IMR-90 (cell line): ENCODE data around the gene LRRC8E. TPM values are rescaled to one million over a fixed set of nuclear protein-coding genes. Genes with fewer than 3 reads are reported as not detected.

Experiments used
- ATAC-seq: fragments of 200-7000 bp; cut with Tn5 transposase; 2 replicates; pipeline ENCODE4 v1.9.1; 2020; ENCODE audit warnings: low read depth, mild to moderate bottlenecking, moderate library complexity
- BruUV-seq: library from RNA; stranded (reverse); fragments of 400-500 nt; replicated peaks from 2 replicates; lab custom pipeline; 2021; lab: Mats Ljungman, UMichigan
- CTCF ChIA-PET: fragments of 300-600 bp; formaldehyde crosslinking; extraction: SDS; loops from one replicate; lab custom pipeline; 2021; ENCODE audit warnings: antibody characterized with exemption; lab: Yijun Ruan, JAX
- POLR2A ChIA-PET: fragments of 300-600 bp; sonication (Branson Sonifier 250); formaldehyde crosslinking; loops from one replicate; lab custom pipeline; 2022; ENCODE audit warnings: antibody characterized with exemption; ENCODE audit not compliant: unreplicated experiment; lab: Charles Lee
- DNase-seq: peaks from one replicate; pipeline ENCODE4 v3.0.0; 2013
- H2AFZ ChIP-seq: replicated peaks from 2 replicates; pipeline ENCODE3; 2013; ENCODE audit warnings: low read length, mild to moderate bottlenecking; ENCODE audit not compliant: poor library complexity
- H2AK5ac ChIP-seq: 2 replicates; pipeline ENCODE4 v1.6.1; 2013; ENCODE audit warnings: low read depth, low read length, inconsistent platforms
- H2AK9ac ChIP-seq: replicated peaks from 2 replicates; pipeline ENCODE3; 2013; ENCODE audit warnings: mild to moderate bottlenecking, low read depth, low read length, moderate library complexity; ENCODE audit not compliant: poor library complexity
- H2BK120ac ChIP-seq: 2 replicates; pipeline ENCODE4 v1.6.1; 2013; ENCODE audit warnings: low read depth, low read length, inconsistent platforms
- H2BK15ac ChIP-seq: 3 replicates; pipeline ENCODE4 v1.6.1; 2013; ENCODE audit warnings: low read depth, low read length, inconsistent platforms
- H2BK20ac ChIP-seq: 2 replicates; pipeline ENCODE4 v1.6.1; 2013; ENCODE audit warnings: low read depth, mild to moderate bottlenecking, inconsistent platforms, low read length, moderate library complexity
- H2BK5ac ChIP-seq: 2 replicates; pipeline ENCODE4 v1.6.1; 2013; ENCODE audit warnings: mild to moderate bottlenecking, low read depth, low read length, inconsistent platforms; ENCODE audit not compliant: poor library complexity, severe bottlenecking
- H3K14ac ChIP-seq: replicated peaks from 2 replicates; pipeline ENCODE4 v1.6.1; 2013; ENCODE audit warnings: low read depth, low read length, inconsistent platforms
- H3K18ac ChIP-seq: 2 replicates; pipeline ENCODE4 v1.6.1; 2013; ENCODE audit warnings: low read depth, low read length, control low read depth
- H3K23ac ChIP-seq: 2 replicates; pipeline ENCODE4 v1.6.1; 2013; ENCODE audit warnings: low read depth, low read length, inconsistent platforms
- H3K27ac ChIP-seq: 2 replicates; pipeline ENCODE4 v1.5.1; 2013; ENCODE audit warnings: mild to moderate bottlenecking, control low read depth, low read length; ENCODE audit not compliant: insufficient read depth
- H3K27me3 ChIP-seq: 2 replicates; pipeline ENCODE4 v1.6.1; 2013; ENCODE audit warnings: low read length; ENCODE audit not compliant: control insufficient read depth, insufficient read depth
- H3K36me3 ChIP-seq: 2 replicates; pipeline ENCODE4 v1.6.1; 2013; ENCODE audit warnings: low read length, mixed read lengths; ENCODE audit not compliant: control insufficient read depth, insufficient read depth
- H3K4ac ChIP-seq: 2 replicates; pipeline ENCODE4 v1.6.1; 2013; ENCODE audit warnings: low read depth, low read length, inconsistent platforms
- H3K4me1 ChIP-seq: 2 replicates; pipeline ENCODE4 v1.6.1; 2013; ENCODE audit warnings: low read length, mixed read lengths; ENCODE audit not compliant: control insufficient read depth, insufficient read depth
- H3K4me2 ChIP-seq: 2 replicates; pipeline ENCODE4 v1.6.1; 2013; ENCODE audit warnings: low read depth, mild to moderate bottlenecking, control low read depth, low read length, moderate library complexity
- H3K4me3 ChIP-seq: 2 replicates; pipeline ENCODE4 v1.5.1; 2013; ENCODE audit warnings: low read depth, mild to moderate bottlenecking, control low read depth, low read length, moderate library complexity; ENCODE audit not compliant: insufficient read depth
- H3K56ac ChIP-seq: 2 replicates; pipeline ENCODE4 v1.6.1; 2013; ENCODE audit warnings: low read length, inconsistent platforms; ENCODE audit not compliant: insufficient read depth; ENCODE audit errors: extremely low read depth
- H3K79me1 ChIP-seq, 2 experiments: 2 replicates each; pipeline ENCODE4 v1.6.1; 2013; ENCODE audit warnings: low read length in 2 of 2, inconsistent platforms in 1 of 2, low read depth in 1 of 2
- H3K9ac ChIP-seq: 2 replicates; pipeline ENCODE4 v1.6.1; 2013; ENCODE audit warnings: low read depth, low read length, control low read depth
- H3K9me1 ChIP-seq: 2 replicates; pipeline ENCODE4 v1.6.1; 2013; ENCODE audit warnings: low read length, inconsistent platforms; ENCODE audit not compliant: insufficient read depth
- H3K9me3 ChIP-seq: 2 replicates; pipeline ENCODE4 v1.6.1; 2013; ENCODE audit warnings: low read length; ENCODE audit not compliant: control insufficient read depth, insufficient read depth
- H4K20me1 ChIP-seq: 2 replicates; pipeline ENCODE4 v1.6.1; 2013; ENCODE audit warnings: low read length, inconsistent platforms; ENCODE audit not compliant: insufficient read depth
- H4K5ac ChIP-seq: 2 replicates; pipeline ENCODE4 v1.6.1; 2013; ENCODE audit warnings: mild to moderate bottlenecking, low read depth, low read length, control low read depth
- H4K8ac ChIP-seq, 2 experiments: 2 replicates each; pipeline ENCODE4 v1.6.1; 2013; ENCODE audit warnings: low read depth in 2 of 2, low read length in 2 of 2, control low read depth in 1 of 2, inconsistent platforms in 1 of 2
- H4K91ac ChIP-seq: 2 replicates; pipeline ENCODE4 v1.6.1; 2013; ENCODE audit warnings: low read depth, low read length, inconsistent platforms; ENCODE audit not compliant: insufficient read depth
- SMC3 ChIP-seq: fragments of 150-350 bp; IDR thresholded peaks from 2 replicates; pipeline ENCODE4 v1.6.1; 2016; ENCODE audit warnings: low read depth, mild to moderate bottlenecking, antibody characterized with exemption, low read length, moderate library complexity
- WGBS, 2 experiments: methylation state at CpG; one replicate each; pipeline versions ENCODE4 v1.1.5 to v1.1.7; 2013; ENCODE audit warnings: missing lambda C conversion rate in 2 of 2; ENCODE audit not compliant: insufficient read length in 1 of 2; ENCODE audit errors: extremely low coverage in 2 of 2; 5-methylcytosine and 5-hydroxymethylcytosine counted together
- dilution Hi-C: fragments of 300-500 bp; cut with HindIII; formaldehyde crosslinking; loops from one replicate; pipeline ENCODE4 v1.14.3; 2018; ENCODE audit warnings: low sequenced_read_pairs; ENCODE audit not compliant: unreplicated experiment
- in situ Hi-C: fragments of 300-500 bp; cut with MboI; formaldehyde crosslinking; loops from 3 replicates; pipeline ENCODE4 v1.14.3; 2019; ENCODE audit warnings: low sequenced_read_pairs, inconsistent platforms, mixed read lengths
- intact Hi-C: fragments of 100-400 bp; cut with micrococcal nuclease; formaldehyde crosslinking; loops from 2 replicates; pipeline ENCODE4 v1.10.0; 2022
- polyA plus RNA-seq, 3 experiments: library from polyadenylated mRNA; depleted of rRNA; stranded (reverse); fragments of >200 nt; gene quantifications; 2 replicates each; pipeline ENCODE4 v1.2.3, GENCODE V29; 2012; ENCODE audit warnings: low replicate concordance in 1 of 3
- total RNA-seq: library from RNA; depleted of rRNA; stranded (reverse); fragments of >200 nt; gene quantifications from 2 replicates; pipeline ENCODE4 v1.2.3, GENCODE V29; 2012

LRRC8E gene
- total and polyA plus RNA-seq, 2 of the 4 experiments (the other 2 are of a cell fraction): 6.4 to 7.2 TPM

DNA sequence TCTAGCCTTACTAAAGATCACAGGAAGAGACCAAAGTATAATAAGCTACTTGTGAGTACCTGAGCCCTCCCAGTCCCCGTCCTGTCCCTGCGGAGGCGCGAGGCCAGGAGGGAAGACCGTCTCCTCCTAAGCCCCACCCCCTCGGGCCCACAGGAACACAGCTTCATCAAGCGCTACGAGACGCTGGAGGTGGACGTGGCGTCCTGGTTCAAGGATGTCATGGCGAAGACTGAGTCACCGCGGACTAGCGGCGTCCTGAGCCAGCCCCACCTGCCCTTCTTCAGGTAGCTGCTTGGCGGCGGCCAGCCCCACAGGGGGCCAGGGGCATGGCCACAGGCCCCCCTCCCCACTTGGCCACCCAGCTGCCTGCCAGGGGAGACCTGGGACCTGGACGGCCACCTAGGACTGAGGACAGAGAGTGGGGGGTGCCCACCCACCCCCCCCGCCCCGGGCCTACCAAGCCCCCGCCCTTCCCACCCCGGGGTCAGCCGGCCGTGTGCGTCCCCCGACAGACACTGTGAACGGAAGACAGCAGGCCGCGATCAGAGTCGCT lies 23.9 kb downstream of the LRRC8E start:
- CTCF ChIA-PET: no interaction called here
- H2BK15ac ChIP-seq: no peak overlapping the region
- no peak for TF ChIP-seq SMC3
- H3K4me3 ChIP-seq: no peak overlapping the region
- intact Hi-C loops (no loop called here), dilution Hi-C loops (no loop called here), in situ Hi-C loops (no loop called here)
- H3K4ac ChIP-seq: no peak overlapping the region
- no peak overlapping the region for H3K56ac ChIP-seq
- no peak overlapping the region for H3K23ac ChIP-seq
- H3K27me3 ChIP-seq: peaks cover 11% of the 10 kb centered on the region
- H3K4me1 ChIP-seq: peaks cover 7% of the 10 kb centered on the region; the same call in 1 of the 2 replicates
- peaks cover 0 to 18% of the 10 kb centered on the region in 2 experiments; a peak in 2 of 4 replicates for H3K79me1 ChIP-seq
- H4K5ac ChIP-seq: no peak overlapping the region
- no peak overlapping the region for H2BK20ac ChIP-seq
- peaks cover 23% of the 10 kb centered on the region for H4K20me1 ChIP-seq
- no peak overlapping the region for H4K91ac ChIP-seq
- peaks cover 28% of the 10 kb centered on the region for H3K36me3 ChIP-seq
- H2AFZ ChIP-seq: no peak overlapping the region
- H3K9me1 ChIP-seq: no peaks in the 10 kb centered on the region; the same call in 1 of the 2 replicates
- no peak overlapping the region for H3K14ac ChIP-seq
- no peak overlapping the region for H3K4me2 ChIP-seq
- H4K8ac ChIP-seq: no peak overlapping the region
- H2AK9ac ChIP-seq: no peak overlapping the region
- no peak overlapping the region for H3K18ac ChIP-seq
- 93% methylated on average over 4 of the region's 31 CpGs; no CpG with 5 or more reads in 1 of the 2 experiments for WGBS, 2 experiments
- H2AK5ac ChIP-seq: no peak overlapping the region
- no peak for ATAC-seq
- no peak overlapping the region for H2BK5ac ChIP-seq
- POLR2A ChIA-PET: no interaction called here
- no peak overlapping the region for H3K9ac ChIP-seq
- no peak for DNase-seq
- no peaks in the 10 kb centered on the region for H3K9me3 ChIP-seq
- H2BK120ac ChIP-seq: no peak overlapping the region
- no TSS peak for BruUV-seq
- H3K27ac ChIP-seq: no peak overlapping the region
